ENCODE measurements around the gene GANC.
"Not testable (repeated sequence)": the region's sequence is repeated elsewhere in the genome, so short reads cannot be mapped to it uniquely, and the experiment has no call there.

Gene GANC

DNA sequence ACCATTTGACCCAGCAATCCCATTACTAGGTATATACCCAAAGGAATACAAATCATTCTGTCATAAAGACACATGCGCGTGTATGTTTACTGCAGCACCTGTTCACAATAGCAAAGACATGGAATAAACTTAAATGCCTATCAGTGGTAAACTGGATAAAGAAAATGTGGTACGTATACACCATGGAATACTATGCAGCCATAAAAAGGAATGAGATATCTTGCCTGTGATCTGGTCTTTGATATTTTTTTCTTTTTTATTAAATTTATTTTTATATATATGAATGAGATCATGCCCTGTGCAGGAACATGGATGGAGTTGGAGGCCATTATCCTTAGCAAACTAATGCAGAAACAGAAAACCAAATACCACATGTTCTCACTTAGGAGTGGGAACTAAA is 64.1 kb downstream of the GANC start:
- H3K4me1 Mint-ChIP-seq (ENCODE audit: low read depth in 2 of 2); H3K27me3 Mint-ChIP-seq; H3K36me3 Mint-ChIP-seq (ENCODE audit: insufficient read depth); DNase-seq; H3K4me3 Mint-ChIP-seq; ATAC-seq (replicated peaks); H3K9me3 Mint-ChIP-seq: not testable (repeated sequence)
- H3K27ac Mint-ChIP-seq = peak overlapping the region in 1 of 2 donors; percentile 1

GRCh38 chr15:42338500-42338899 is 65.5 kb downstream of the GANC start:
- Mint-ChIP-seq H3K36me3 (ENCODE audit: insufficient read depth) (peaks cover 3% of the 10 kb centered on the region), H3K27ac (no peak overlapping the region), H3K9me3 (peaks cover 0 to 5% of the 10 kb centered on the region in 2 donors), H3K4me3 (no peak overlapping the region), H3K27me3 (no peaks in the 10 kb centered on the region), H3K4me1 (ENCODE audit: low read depth in 2 of 2) (no peaks in the 10 kb centered on the region)
- DNase-seq = no peak
- no peak for ATAC-seq (replicated peaks)

- H3K4me3 Mint-ChIP-seq = no peak overlapping the region
- peaks cover 6% of the 10 kb centered on the region for H3K36me3 Mint-ChIP-seq (ENCODE audit: insufficient read depth)
- H3K27me3 Mint-ChIP-seq = no peaks in the 10 kb centered on the region
- no peak overlapping the region for H3K27ac Mint-ChIP-seq
- no peaks in the 10 kb centered on the region for H3K9me3 Mint-ChIP-seq
- ATAC-seq (replicated peaks) (no peak), DNase-seq (no peak)
- H3K4me1 Mint-ChIP-seq (ENCODE audit: low read depth in 2 of 2) = no peaks in the 10 kb centered on the region
Measured at GRCh38 chr15:42343596-42344232, 70.7 kb downstream of the GANC start.

DNA sequence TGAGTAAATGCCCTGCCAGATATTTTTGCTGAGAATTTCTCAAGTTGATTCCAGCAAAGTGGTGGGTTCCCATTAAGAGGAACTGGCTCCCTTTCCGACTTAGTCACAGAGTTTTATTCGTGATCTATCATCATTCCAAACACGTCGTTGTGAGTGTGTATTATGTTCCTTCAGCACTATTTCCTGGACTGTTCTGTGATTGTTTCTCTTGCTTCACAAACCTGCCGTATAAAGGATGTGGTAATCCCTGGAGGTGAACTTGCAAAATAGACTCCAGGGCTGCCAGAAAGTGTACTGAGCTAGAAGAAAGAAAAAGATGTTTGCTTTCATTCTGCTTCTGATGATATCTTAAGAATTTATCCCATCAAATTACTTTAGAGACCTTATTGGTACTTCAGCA is 71.8 kb downstream of the GANC start:
- Mint-ChIP-seq H3K9me3 (no peaks in the 10 kb centered on the region), H3K27ac (no peak overlapping the region), H3K27me3 (no peaks in the 10 kb centered on the region), H3K4me1 (ENCODE audit: low read depth in 2 of 2) (no peaks in the 10 kb centered on the region), H3K36me3 (ENCODE audit: insufficient read depth) (peaks cover 9% of the 10 kb centered on the region), H3K4me3 (no peak overlapping the region)
- ATAC-seq (replicated peaks) (no peak), DNase-seq (no peak)

DNA sequence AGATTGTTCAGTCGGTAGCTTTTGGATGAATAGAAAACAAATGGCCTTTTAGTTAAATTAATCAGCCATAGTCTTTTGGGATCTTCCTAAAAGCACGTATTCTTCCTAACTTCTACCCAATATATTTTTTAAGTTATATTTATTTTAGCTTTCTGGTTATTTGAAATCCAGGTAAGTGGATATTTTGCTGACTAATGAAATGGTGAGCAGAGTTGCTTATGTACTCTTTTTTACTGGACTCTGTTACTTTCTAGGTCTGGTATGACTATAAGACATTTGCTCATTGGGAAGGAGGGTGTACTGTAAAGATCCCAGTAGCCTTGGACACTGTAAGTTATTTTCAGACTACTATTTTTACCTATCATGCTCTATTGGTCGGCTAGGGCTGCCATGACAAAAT is 72.5 kb downstream of the GANC start:
- ATAC-seq (replicated peaks) (no peak), DNase-seq (no peak)
- Mint-ChIP-seq H3K4me3 (no peak overlapping the region), H3K9me3 (no peaks in the 10 kb centered on the region), H3K36me3 (ENCODE audit: insufficient read depth) (peaks cover 17% of the 10 kb centered on the region), H3K4me1 (ENCODE audit: low read depth in 2 of 2) (no peaks in the 10 kb centered on the region), H3K27ac (no peak overlapping the region), H3K27me3 (no peaks in the 10 kb centered on the region)

DNA sequence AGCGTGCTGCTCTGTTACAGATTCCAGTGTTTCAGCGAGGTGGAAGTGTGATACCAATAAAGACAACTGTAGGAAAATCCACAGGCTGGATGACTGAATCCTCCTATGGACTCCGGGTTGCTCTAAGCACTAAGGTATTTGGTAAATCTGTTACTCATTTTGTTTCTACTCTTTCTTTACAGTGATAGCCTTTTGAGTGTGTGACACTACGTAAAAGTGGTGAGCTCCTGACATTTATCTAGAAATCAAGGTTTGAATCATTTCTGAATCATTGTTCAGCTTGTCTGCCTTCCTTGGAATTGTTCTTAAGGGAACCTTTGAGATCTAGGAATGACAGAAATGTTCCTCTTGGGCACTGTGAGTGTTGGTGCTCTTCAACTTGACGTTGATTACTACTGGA is 75.1 kb downstream of the GANC start:
- Mint-ChIP-seq H3K4me1 (ENCODE audit: low read depth in 2 of 2) (no peaks in the 10 kb centered on the region), H3K9me3 (no peaks in the 10 kb centered on the region), H3K27me3 (no peaks in the 10 kb centered on the region), H3K4me3 (no peak overlapping the region), H3K36me3 (ENCODE audit: insufficient read depth) (peaks cover 16% of the 10 kb centered on the region), H3K27ac (no peak overlapping the region)
- ATAC-seq (replicated peaks) (no peak), DNase-seq (no peak)

DNA sequence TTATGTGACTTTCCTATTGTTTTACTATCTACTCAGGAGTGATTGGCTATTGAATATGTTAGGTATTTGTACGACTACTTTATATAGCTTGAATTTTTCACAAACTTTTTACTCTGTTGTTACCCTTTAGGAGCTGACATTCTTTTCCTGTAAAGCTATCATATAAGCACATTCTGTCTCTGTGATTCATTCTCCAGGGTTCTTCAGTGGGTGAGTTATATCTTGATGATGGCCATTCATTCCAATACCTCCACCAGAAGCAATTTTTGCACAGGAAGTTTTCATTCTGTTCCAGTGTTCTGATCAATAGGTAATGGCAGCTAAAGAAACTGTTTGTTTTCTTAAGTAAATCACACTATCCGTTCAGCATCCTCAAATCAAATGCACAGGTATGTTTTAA is 76.2 kb downstream of the GANC start:
- no peak for ATAC-seq (replicated peaks)
- Mint-ChIP-seq H3K36me3 (ENCODE audit: insufficient read depth) (peaks cover 16% of the 10 kb centered on the region), H3K27me3 (no peaks in the 10 kb centered on the region)

DNA sequence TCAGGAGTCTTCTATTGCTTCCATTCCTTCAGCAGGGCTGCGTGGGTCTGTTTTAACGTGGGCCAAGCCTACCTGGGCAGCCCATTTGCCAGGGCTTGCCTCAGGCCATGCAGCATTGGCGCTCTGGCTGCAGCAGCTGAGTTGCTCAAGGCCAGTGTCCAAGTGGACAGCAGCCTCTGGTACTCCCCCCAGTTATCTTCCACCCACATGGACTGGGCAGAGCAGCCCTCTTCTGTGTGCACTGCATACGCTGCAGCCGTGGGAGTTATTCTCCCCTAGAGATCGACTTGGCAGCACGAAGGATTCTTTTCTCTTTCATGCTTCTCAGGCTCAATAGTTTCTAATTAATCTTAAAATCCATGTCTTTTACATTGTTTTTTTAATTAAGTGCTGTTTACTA is 79.4 kb downstream of the GANC start:
- ATAC-seq (replicated peaks) (no peak), DNase-seq (no peak)
- Mint-ChIP-seq H3K9me3 (no peaks in the 10 kb centered on the region), H3K36me3 (ENCODE audit: insufficient read depth) (peaks cover 16% of the 10 kb centered on the region), H3K27ac (no peak overlapping the region), H3K27me3 (no peaks in the 10 kb centered on the region), H3K4me1 (ENCODE audit: low read depth in 2 of 2) (no peaks in the 10 kb centered on the region), H3K4me3 (no peak overlapping the region)

More for the DNA sequence above, 76.2 kb downstream of the GANC start:
- Mint-ChIP-seq H3K27ac (no peak overlapping the region), H3K9me3 (no peaks in the 10 kb centered on the region), H3K4me3 (no peak overlapping the region), H3K4me1 (ENCODE audit: low read depth in 2 of 2) (no peaks in the 10 kb centered on the region)
- no peak for DNase-seq

GRCh38 chr15:42353061-42353460 is 80.1 kb downstream of the GANC start:
- Mint-ChIP-seq H3K4me1 (ENCODE audit: low read depth in 2 of 2) (no peaks in the 10 kb centered on the region), H3K4me3 (no peak overlapping the region), H3K27ac (no peak overlapping the region), H3K9me3 (no peaks in the 10 kb centered on the region), H3K36me3 (ENCODE audit: insufficient read depth) (peaks cover 16% of the 10 kb centered on the region), H3K27me3 (no peaks in the 10 kb centered on the region)
- no peak for DNase-seq
- ATAC-seq (replicated peaks) = no peak

DNA sequence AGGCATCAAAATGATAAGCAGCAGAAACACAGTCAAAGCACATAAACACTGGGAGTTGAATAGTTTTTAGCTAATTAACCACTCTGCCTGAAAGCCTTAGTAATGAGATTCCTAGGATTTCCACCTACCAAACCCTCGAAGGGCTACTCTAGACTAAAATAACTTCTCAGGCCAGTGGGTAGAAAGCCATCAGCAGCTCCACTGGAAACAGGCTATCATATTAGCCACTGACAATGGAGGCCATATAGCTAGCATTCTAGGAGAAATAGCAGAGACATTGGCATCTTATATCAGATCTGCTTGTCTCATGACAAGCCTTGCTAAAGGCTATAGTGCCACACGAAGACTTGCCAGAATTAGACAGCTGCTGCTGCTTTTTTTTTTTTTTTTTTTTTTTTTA is 81.8 kb downstream of the GANC start:
- ATAC-seq (replicated peaks) = no peak
- Mint-ChIP-seq H3K36me3 (ENCODE audit: insufficient read depth) (peaks cover 12% of the 10 kb centered on the region), H3K27ac (no peak overlapping the region)

GRCh38 chr15:42355291-42355690 is 82.3 kb downstream of the GANC start:
- Mint-ChIP-seq H3K4me1 (ENCODE audit: low read depth in 2 of 2) (no peaks in the 10 kb centered on the region), H3K9me3 (no peaks in the 10 kb centered on the region), H3K27ac (no peak overlapping the region), H3K36me3 (ENCODE audit: insufficient read depth) (peaks cover 7% of the 10 kb centered on the region), H3K27me3 (no peaks in the 10 kb centered on the region), H3K4me3 (no peak overlapping the region)
- ATAC-seq (replicated peaks) (no peak), DNase-seq (no peak)

More for the DNA sequence above, 81.8 kb downstream of the GANC start:
- no peak for DNase-seq
- no peak overlapping the region for H3K4me3 Mint-ChIP-seq
- H3K27me3 Mint-ChIP-seq = no peaks in the 10 kb centered on the region
- no peaks in the 10 kb centered on the region for H3K9me3 Mint-ChIP-seq
- no peaks in the 10 kb centered on the region for H3K4me1 Mint-ChIP-seq (ENCODE audit: low read depth in 2 of 2)

- no peaks in the 10 kb centered on the region for H3K27me3 Mint-ChIP-seq
- H3K4me3 Mint-ChIP-seq = no peak overlapping the region
- H3K4me1 Mint-ChIP-seq (ENCODE audit: low read depth in 2 of 2) = no peaks in the 10 kb centered on the region
- H3K9me3 Mint-ChIP-seq = no peaks in the 10 kb centered on the region
- DNase-seq (no peak), ATAC-seq (replicated peaks) (no peak)
- peaks cover 4% of the 10 kb centered on the region for H3K36me3 Mint-ChIP-seq (ENCODE audit: insufficient read depth)
- no peak overlapping the region for H3K27ac Mint-ChIP-seq
Measured at GRCh38 chr15:42356851-42357250, 83.8 kb downstream of the GANC start.

DNA sequence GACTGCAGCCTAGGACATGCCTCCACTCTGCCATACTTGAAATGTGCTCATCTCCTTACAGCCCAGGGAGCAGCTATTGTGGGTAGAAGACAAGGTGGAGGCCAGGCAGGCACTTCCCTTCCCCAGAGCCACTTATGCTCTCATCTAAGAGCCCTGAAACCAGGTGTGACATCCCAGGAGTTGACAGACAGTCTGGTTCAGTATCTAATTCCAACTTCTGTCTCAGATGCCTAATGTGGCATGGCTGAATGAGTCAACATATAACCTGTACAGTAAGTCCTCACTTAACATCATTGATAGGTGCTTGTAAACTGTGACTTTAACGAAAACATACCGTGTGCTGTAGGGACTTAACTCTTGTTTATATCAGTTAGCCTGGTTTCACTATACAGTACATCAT is 85.1 kb downstream of the GANC start:
- no peak for DNase-seq
- Mint-ChIP-seq H3K36me3 (ENCODE audit: insufficient read depth) (peaks cover 4% of the 10 kb centered on the region), H3K27me3 (no peaks in the 10 kb centered on the region), H3K4me3 (no peak overlapping the region), H3K9me3 (no peaks in the 10 kb centered on the region), H3K27ac (no peak overlapping the region), H3K4me1 (ENCODE audit: low read depth in 2 of 2) (no peaks in the 10 kb centered on the region)
- ATAC-seq (replicated peaks) = no peak

GRCh38 chr15:42359249-42359648 is 86.2 kb downstream of the GANC start, which contains the start of gene CAPN3:
Gene CAPN3, plus strand, starts transcription at chr15:42359501. Its CDS starts 305 bp downstream, at chr15:42359806.
- no peak within 1 kb of the TSS for H3K27ac Mint-ChIP-seq
- H3K9me3 Mint-ChIP-seq = no peaks in the 10 kb centered on the region
- ATAC-seq (replicated peaks) (no peak), DNase-seq (no peak)
- no peaks in the 10 kb centered on the region for H3K27me3 Mint-ChIP-seq
- no peak within 1 kb of the TSS for H3K4me3 Mint-ChIP-seq
- no peaks in the 10 kb centered on the region for H3K4me1 Mint-ChIP-seq (ENCODE audit: low read depth in 2 of 2)
- H3K36me3 Mint-ChIP-seq (ENCODE audit: insufficient read depth) = no peaks in the 10 kb centered on the region

DNA sequence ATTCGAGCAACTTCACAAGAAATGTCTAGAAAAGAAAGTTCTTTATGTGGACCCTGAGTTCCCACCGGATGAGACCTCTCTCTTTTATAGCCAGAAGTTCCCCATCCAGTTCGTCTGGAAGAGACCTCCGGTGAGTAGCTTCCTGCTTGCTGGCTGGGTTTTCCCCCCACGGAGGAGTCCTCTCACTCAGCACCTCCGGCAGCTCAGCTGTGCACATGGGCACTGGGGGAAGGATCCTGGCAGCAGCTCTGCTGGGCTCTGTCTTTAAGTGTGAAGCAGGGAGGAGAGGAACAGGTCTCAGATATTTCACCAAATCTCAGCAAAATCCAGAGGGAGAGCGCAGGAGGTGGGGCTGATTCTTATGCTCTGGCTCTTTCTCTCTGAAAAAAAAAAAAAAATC is 87.0 kb downstream of the GANC start:
- H3K9me3 Mint-ChIP-seq = no peaks in the 10 kb centered on the region
- ATAC-seq (replicated peaks) (no peak), DNase-seq (no peak)
- no peaks in the 10 kb centered on the region for H3K27me3 Mint-ChIP-seq
- no peak overlapping the region for H3K27ac Mint-ChIP-seq
- no peaks in the 10 kb centered on the region for H3K36me3 Mint-ChIP-seq (ENCODE audit: insufficient read depth)
- no peak overlapping the region for H3K4me3 Mint-ChIP-seq
- no peaks in the 10 kb centered on the region for H3K4me1 Mint-ChIP-seq (ENCODE audit: low read depth in 2 of 2)
